HTR-8/SVneo (cell line): ENCODE measurements around the gene SLC25A38.

Experiments
- DNase-seq: peaks from one replicate; pipeline ENCODE4 v3.0.0; 2011; ENCODE audit warnings: low spot score, mixed read lengths; ENCODE audit not compliant: insufficient read length
- FAIRE-seq: peaks from 2 replicates; lab custom pipeline; 2011; peaks lifted over from hg19 to GRCh38; lab: Jason Lieb, UNC

The SLC25A38 gene

DNA sequence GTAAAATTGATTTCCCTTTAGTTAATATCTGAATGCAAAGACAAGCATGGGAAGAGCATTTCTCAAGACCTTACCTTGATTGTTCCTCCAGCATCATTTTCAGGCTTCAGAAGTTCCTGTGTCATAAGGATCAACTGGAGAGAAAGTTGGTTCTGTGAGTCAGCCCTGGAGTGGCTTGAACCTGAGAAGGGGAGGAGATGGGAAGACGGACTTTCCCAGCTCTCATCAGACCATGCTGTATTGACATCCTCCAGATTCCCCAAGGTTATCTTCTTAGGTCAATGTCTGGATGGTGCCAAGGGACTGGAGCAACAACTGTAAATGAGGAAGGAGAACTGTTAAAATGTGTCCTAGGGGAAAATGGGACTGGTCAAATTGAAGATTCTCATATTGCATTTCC, 44.3 kb downstream of the SLC25A38 start:
- DNase-seq (no peak), FAIRE-seq (no peak)

DNA sequence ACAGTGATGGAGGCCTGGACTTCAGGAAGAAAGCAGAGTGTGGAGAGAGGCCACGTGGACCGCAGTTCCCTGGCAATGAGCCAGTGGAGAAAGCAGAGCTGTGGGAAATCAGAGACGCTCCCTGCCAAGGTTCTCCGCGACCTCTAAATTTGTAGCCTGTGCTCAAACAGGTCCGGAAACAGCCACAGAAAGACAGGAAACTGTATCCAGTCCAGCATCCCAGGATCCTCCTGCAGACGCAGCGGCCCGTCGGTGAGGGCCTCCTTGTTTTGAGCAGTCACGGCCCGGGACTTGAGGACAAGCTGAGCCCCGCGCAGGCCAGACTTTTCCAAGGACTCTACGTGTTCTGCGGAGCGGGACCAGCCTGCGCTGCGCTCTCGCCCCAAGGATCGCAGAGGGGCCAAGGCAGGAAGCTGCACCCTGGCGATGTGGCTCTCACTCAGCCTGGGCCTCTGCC, 45.6 kb downstream of the SLC25A38 start:
- FAIRE-seq (no peak), DNase-seq (no peak)

- FAIRE-seq: no peak
- no peak for DNase-seq
These were observed 46.3 kb downstream of the SLC25A38 start for GRCh38 chr3:39429466-39429865.

- DNase-seq: no peak
- FAIRE-seq: no peak
These were observed 49.2 kb downstream of the SLC25A38 start for GRCh38 chr3:39432342-39432741.

DNA sequence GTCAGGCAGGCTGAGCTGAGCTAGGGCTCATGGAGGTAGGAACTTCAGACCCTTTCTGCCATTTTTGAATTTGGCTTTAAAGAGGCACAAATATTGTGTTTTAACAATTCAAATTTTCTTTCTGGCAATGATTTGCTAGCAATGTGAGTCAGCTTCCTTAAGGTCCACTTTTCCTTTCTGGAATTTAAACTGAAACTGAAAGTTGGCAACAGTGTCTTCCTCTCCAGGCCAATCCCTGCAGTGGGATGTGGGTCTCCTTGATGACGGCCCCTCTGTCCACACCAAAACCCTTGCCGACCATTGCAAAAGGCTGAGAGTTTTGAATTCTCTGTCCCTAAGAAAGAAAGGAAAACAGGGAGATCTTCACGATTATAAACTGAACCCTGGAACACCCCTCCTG, 50.5 kb downstream of the SLC25A38 start:
- DNase-seq (no peak), FAIRE-seq (no peak)

- FAIRE-seq: no peak
- no peak for DNase-seq
These were observed 51.4 kb downstream of the SLC25A38 start for GRCh38 chr3:39434574-39434973.

GRCh38 chr3:39435006-39435748, 52.0 kb downstream of the SLC25A38 start:
- no peak for FAIRE-seq
- no peak for DNase-seq

DNA sequence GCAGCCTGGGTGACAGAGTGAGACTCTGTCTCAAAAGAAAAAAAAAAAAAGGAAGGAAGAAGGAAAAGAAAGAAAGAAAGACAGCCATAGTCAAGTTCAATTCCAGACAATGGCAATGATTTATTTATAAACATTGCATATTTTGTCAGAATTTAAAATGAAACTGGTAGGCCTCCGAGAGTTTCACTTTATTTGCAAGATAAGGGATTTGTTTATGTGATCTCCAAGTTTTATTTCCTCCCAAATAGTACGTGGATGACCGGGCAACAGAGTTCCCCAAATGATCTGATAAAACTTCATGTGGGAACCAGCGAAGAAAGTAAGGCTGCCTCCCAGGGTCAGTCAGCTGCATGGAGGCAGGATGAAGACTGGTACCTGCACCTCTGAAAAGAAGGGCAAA, 55.7 kb downstream of the SLC25A38 start:
- FAIRE-seq (no peak), DNase-seq (no peak)

GRCh38 chr3:39440316-39440715, 57.1 kb downstream of the SLC25A38 start:
- no peak for FAIRE-seq
- no peak for DNase-seq

GRCh38 chr3:39443530-39443929, 60.4 kb downstream of the SLC25A38 start:
- FAIRE-seq (no peak), DNase-seq (no peak)

DNA sequence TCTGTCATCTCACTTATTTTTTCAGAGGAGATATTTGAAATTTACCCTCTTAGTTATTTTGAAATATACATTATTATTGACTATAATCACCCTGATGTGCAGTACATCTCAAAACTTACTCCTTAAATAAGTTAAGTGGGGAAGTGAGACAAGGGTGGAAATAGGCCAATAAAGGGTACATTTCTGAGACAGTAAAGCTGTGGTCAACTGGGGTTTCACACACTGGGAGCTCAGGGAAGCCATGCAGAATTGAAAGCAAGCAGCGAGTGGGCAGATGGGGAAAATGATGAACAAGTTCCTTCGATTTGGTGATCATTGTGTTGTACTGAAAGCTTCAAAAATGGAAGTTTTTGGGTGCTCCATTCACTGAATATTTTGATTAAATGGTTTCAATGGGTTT, 62.8 kb downstream of the SLC25A38 start:
- DNase-seq: no peak
- FAIRE-seq: no peak

DNA sequence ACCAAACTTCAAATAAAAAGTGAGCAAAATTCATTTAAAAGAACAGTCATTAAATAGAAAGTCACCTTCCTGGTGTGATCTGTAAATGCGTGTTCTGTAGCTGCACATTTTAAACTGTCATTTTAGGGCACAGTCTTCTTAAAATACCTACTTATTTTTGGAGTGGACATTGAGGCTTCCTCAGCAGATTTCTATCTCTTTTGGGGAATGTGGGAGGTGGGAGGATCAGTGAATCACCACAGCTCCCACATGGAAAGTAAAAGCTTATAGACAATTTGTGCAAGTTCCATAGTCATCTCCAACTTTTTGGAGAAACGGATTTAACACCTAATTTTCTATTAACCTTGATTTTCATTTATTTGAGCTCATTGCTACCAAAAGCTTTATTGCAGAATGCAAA, 63.3 kb downstream of the SLC25A38 start:
- FAIRE-seq (no peak), DNase-seq (no peak)
